Spleen (tissue), 7 donors: ENCODE measurements around the gene IPO8.
"Not testable (repeated sequence)": the region's sequence is repeated elsewhere in the genome, so short reads cannot be mapped to it uniquely, and the experiment has no call there.

Source experiments
- POLR2A ChIP-seq, 3 donors: fragments of 450-650 bp; IDR thresholded peaks; one replicate each; pipeline ENCODE4 v1.5.1; 2017; ENCODE audit warnings: antibody characterized with exemption in 3 of 3, mild to moderate bottlenecking in 1 of 3
- POLR2AphosphoS5 ChIP-seq, 3 donors: sonication (generic); formaldehyde crosslinking; IDR thresholded peaks; one replicate each; pipeline ENCODE4 v1.5.1; 2017; ENCODE audit warnings: antibody characterized with exemption in 3 of 3
- TF ChIP-seq, protein P1 (sequence below), 11 experiments: fragments of 200-600 bp in 7 of 11; fragments of 450-650 bp in 4 of 11; sonication (generic) in 4 of 11; IDR thresholded peaks in 8 of 11; conservative IDR thresholded peaks in 3 of 11; 1 replicate in 7 of 11; 2 replicates in 4 of 11; pipeline versions ENCODE4 v1.4.0 to v1.8.0; 2016 to 2021; ENCODE audit warnings: antibody characterized with exemption in 11 of 11, inconsistent platforms in 4 of 11, mild to moderate bottlenecking in 1 of 11
- donor health status: DM: no; HTN: no; CAD: no; lungs with moderate emphysema.
- donor health status: DM: no; HTN: no; CAD: no.
- donor health status: DM: no; HTN: no; CAD: no.

DNA sequence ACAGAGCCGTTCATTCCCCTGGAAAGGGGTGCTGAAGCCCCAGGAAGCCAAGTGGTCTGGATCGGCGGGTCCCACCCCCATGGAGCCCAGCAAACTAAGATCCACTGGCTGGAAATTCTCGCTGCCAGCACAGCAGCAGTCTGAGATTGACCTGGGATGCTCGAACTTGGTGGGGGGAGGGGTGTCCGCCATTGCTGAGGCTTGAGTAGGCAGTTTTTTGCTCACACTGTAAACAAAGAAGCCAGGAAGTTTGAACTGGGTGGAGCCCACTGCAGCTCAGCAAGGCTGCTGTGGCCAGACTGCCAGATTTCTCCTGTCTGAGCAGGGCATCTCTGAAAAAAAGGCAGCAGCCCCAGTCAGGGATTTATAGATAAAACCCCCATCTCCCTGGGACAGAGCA, 91.4 kb downstream of the IPO8 start:
- TF ChIP-seq, protein P1, sequence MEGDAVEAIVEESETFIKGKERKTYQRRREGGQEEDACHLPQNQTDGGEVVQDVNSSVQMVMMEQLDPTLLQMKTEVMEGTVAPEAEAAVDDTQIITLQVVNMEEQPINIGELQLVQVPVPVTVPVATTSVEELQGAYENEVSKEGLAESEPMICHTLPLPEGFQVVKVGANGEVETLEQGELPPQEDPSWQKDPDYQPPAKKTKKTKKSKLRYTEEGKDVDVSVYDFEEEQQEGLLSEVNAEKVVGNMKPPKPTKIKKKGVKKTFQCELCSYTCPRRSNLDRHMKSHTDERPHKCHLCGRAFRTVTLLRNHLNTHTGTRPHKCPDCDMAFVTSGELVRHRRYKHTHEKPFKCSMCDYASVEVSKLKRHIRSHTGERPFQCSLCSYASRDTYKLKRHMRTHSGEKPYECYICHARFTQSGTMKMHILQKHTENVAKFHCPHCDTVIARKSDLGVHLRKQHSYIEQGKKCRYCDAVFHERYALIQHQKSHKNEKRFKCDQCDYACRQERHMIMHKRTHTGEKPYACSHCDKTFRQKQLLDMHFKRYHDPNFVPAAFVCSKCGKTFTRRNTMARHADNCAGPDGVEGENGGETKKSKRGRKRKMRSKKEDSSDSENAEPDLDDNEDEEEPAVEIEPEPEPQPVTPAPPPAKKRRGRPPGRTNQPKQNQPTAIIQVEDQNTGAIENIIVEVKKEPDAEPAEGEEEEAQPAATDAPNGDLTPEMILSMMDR (IDR thresholded peaks at IDR 0.05 in 8 of 11, conservative IDR thresholded peaks at IDR 0.05 in 3 of 11), result not testable (repeated sequence)
- not testable (repeated sequence) for TF ChIP-seq POLR2A, POLR2AphosphoS5 (IDR thresholded peaks at IDR 0.05)
